BJ (cell line): ENCODE results near the gene NFKBIE. TPM values are rescaled to one million over a fixed set of nuclear protein-coding genes. Genes with fewer than 3 reads are reported as not detected.

Experiments
- CTCF ChIA-PET: fragments of 350-600 bp; formaldehyde crosslinking; extraction: SDS; loops from one replicate; lab custom pipeline; 2021; ENCODE audit warnings: antibody characterized with exemption, inconsistent platforms; lab: Yijun Ruan, JAX
- POLR2A ChIA-PET: fragments of 300-600 bp; sonication (Branson Sonifier 250); formaldehyde crosslinking; extraction: SDS; loops from one replicate; lab custom pipeline; 2021; ENCODE audit warnings: antibody characterized with exemption; lab: Charles Lee
- DNase-seq: peaks from one replicate; pipeline ENCODE4 v3.0.0-alpha.2; 2011; ENCODE audit warnings: low read depth
- H3K27me3 ChIP-seq: 2 replicates; pipeline ENCODE4 v1.6.0; 2011; ENCODE audit warnings: low read length; ENCODE audit not compliant: control insufficient read depth, insufficient read depth
- H3K36me3 ChIP-seq: 2 replicates; pipeline ENCODE4 v1.5.1; 2011; ENCODE audit warnings: low read length; ENCODE audit not compliant: control insufficient read depth, insufficient read depth
- H3K4me3 ChIP-seq: 2 replicates; pipeline ENCODE4 v1.5.1; 2011; ENCODE audit warnings: low read depth, mild to moderate bottlenecking, control low read depth, low read length
- polyA plus RNA-seq: library from polyadenylated mRNA; depleted of rRNA; stranded (reverse); fragments of >200 nt; gene quantifications from 2 replicates; pipeline ENCODE4 v1.2.3, GENCODE V29; 2011
- TF ChIP-seq, protein P1 (sequence below): IDR thresholded peaks from 2 replicates; pipeline ENCODE4 v1.5.1; 2011; ENCODE audit warnings: low read depth, mild to moderate bottlenecking, control low read depth, inconsistent platforms, low read length, moderate library complexity; ENCODE audit not compliant: insufficient read depth

The NFKBIE gene
- polyA plus RNA-seq, 1 experiment: 8.0 TPM

GRCh38 chr6:44245391-44245911 lies 19.9 kb downstream of the NFKBIE start:
- Histone ChIP-seq H3K4me3 (peak overlapping the region; percentile 79), H3K36me3 (peaks cover 8% of the 10 kb centered on the region), H3K27me3 (no peaks in the 10 kb centered on the region)
- DNase-seq: no peak
- CTCF ChIA-PET: interaction anchor here (0.7 to 6.6 kb wide), 7 partner anchors 8 to 73 kb away, joined by 3 to 50 read pairs (median 14); partner anchors contain the start of gene SLC35B2
- TF ChIP-seq, protein P1, sequence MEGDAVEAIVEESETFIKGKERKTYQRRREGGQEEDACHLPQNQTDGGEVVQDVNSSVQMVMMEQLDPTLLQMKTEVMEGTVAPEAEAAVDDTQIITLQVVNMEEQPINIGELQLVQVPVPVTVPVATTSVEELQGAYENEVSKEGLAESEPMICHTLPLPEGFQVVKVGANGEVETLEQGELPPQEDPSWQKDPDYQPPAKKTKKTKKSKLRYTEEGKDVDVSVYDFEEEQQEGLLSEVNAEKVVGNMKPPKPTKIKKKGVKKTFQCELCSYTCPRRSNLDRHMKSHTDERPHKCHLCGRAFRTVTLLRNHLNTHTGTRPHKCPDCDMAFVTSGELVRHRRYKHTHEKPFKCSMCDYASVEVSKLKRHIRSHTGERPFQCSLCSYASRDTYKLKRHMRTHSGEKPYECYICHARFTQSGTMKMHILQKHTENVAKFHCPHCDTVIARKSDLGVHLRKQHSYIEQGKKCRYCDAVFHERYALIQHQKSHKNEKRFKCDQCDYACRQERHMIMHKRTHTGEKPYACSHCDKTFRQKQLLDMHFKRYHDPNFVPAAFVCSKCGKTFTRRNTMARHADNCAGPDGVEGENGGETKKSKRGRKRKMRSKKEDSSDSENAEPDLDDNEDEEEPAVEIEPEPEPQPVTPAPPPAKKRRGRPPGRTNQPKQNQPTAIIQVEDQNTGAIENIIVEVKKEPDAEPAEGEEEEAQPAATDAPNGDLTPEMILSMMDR: no peak
- POLR2A ChIA-PET: interaction anchor here (0.6 to 0.9 kb wide), 2 partner anchors 11 to 112 kb away, joined by 3 to 5 read pairs; no protein-coding TSS in a partner anchor

DNA sequence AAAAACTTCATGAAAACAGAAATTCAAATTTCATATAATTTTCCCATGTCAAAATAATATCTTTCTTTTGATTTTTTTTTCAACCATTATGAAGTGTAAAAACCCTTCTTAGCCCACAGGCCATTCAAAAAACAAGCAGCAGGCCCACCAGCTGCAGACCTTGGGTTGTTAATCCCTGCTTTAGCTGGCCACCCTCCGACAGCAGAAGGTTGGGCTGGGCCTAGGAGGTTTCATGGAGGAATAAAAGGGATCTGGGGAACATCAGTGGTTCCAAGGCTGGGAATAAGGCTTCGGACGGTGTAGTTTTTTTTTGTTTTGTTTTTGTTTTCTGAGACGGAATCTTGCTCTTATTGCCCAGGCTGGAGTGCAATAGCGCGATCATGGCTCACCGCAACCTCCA lies 22.0 kb downstream of the NFKBIE start:
- TF ChIP-seq, protein P1: no peak
- H3K36me3 ChIP-seq: no peaks in the 10 kb centered on the region
- no peak overlapping the region for H3K4me3 ChIP-seq
- DNase-seq: no peak
- CTCF ChIA-PET: interaction anchor here (1.3 to 6.6 kb wide), 4 partner anchors 9 to 25 kb away, joined by 3 to 50 read pairs (median 6); no protein-coding TSS in a partner anchor
- H3K27me3 ChIP-seq: no peaks in the 10 kb centered on the region
- POLR2A ChIA-PET: no interaction called here

- TF ChIP-seq, protein P1: no peak
- DNase-seq: no peak
- Histone ChIP-seq H3K4me3 (no peak overlapping the region), H3K27me3 (no peaks in the 10 kb centered on the region), H3K36me3 (no peaks in the 10 kb centered on the region)
- CTCF ChIA-PET: interaction anchor here (0.7 to 6.8 kb wide), 6 partner anchors 7 to 140 kb away, joined by 3 to 89 read pairs (median 12); partner anchors contain the start of genes HSP90AB1 and SLC29A1
- POLR2A ChIA-PET: no interaction called here
Observed at GRCh38 chr6:44238687-44239350, 26.5 kb downstream of the NFKBIE start.

GRCh38 chr6:44237813-44238433 lies 27.4 kb downstream of the NFKBIE start:
- CTCF ChIA-PET: interaction anchor here (0.6 to 6.8 kb wide), 25 partner anchors 8 to 747 kb away, joined by 3 to 89 read pairs (median 4); partner anchors contain the start of genes CAPN11, HSP90AB1, SLC29A1 and SLC35B2
- Histone ChIP-seq H3K36me3 (no peaks in the 10 kb centered on the region), H3K4me3 (peak overlapping the region; percentile 53), H3K27me3 (no peaks in the 10 kb centered on the region)
- no peak for DNase-seq
- POLR2A ChIA-PET: interaction anchor here (0.6 to 0.7 kb wide), 2 partner anchors 9 to 46 kb away, joined by 10 to 14 read pairs; partner anchors contain the start of gene HSP90AB1
- TF ChIP-seq, protein P1: peak; percentile 88
